Measurements from ENCODE around the gene USP44. TPM values are rescaled to one million over a fixed set of nuclear protein-coding genes. Genes with fewer than 3 reads are reported as not detected.

Gene USP44
- total RNA-seq, 1 donor from 2014 or later, result 1.0 TPM

GRCh38 chr12:95549392-95550084, 1.7 kb downstream of the USP44 start:
- ATAC-seq, result no peak
- intact Hi-C loops (cut with micrococcal nuclease), result no loop called here
- DNase-seq, result no peak

- ATAC-seq, result peak; percentile 96
- DNase-seq, result peak; percentile 79
- intact Hi-C loops (cut with micrococcal nuclease), result no loop called here
Measured at GRCh38 chr12:95548539-95549391, 2.5 kb downstream of the USP44 start.

GRCh38 chr12:95548056-95548538, 3.2 kb downstream of the USP44 start:
- ATAC-seq (peak; percentile 66), DNase-seq (peak; percentile 50)
- intact Hi-C loops (cut with micrococcal nuclease), result no loop called here

- no peak for DNase-seq
- intact Hi-C loops (cut with micrococcal nuclease), result no loop called here
- ATAC-seq, result peak; percentile 34
Measured at GRCh38 chr12:95547522-95548055, 3.7 kb downstream of the USP44 start.

GRCh38 chr12:95546491-95546813, 4.8 kb downstream of the USP44 start:
- intact Hi-C loops (cut with micrococcal nuclease), result no loop called here

GRCh38 chr12:95545731-95546490, 5.4 kb downstream of the USP44 start:
- intact Hi-C loops (cut with micrococcal nuclease), result no loop called here
- DNase-seq (no peak), ATAC-seq (no peak)

More at GRCh38 chr12:95546491-95546813, 4.8 kb downstream of the USP44 start:
- DNase-seq, result no peak
- no peak for ATAC-seq

- no peak for ATAC-seq
- DNase-seq, result no peak
- intact Hi-C loops (cut with micrococcal nuclease), result no loop called here
Measured at GRCh38 chr12:95545303-95545702, 6.0 kb downstream of the USP44 start.

GRCh38 chr12:95544756-95545155, 6.5 kb downstream of the USP44 start:
- ATAC-seq, result no peak
- intact Hi-C loops (cut with micrococcal nuclease), result no loop called here

GRCh38 chr12:95543305-95543704, 8.0 kb downstream of the USP44 start:
- DNase-seq, result no peak
- intact Hi-C loops (cut with micrococcal nuclease), result no loop called here
- no peak for ATAC-seq

More at GRCh38 chr12:95544756-95545155, 6.5 kb downstream of the USP44 start:
- no peak for DNase-seq

- intact Hi-C loops (cut with micrococcal nuclease), result no loop called here
- ATAC-seq (no peak), DNase-seq (no peak)
Measured at GRCh38 chr12:95541436-95541835, 9.8 kb downstream of the USP44 start.

GRCh38 chr12:95538656-95539055, 12.6 kb downstream of the USP44 start:
- ATAC-seq (no peak), DNase-seq (no peak)
- intact Hi-C loops (cut with micrococcal nuclease), result loop anchor here (10.0 kb wide), 1 partner anchor 204 kb away; no protein-coding TSS in a partner anchor

- ATAC-seq (no peak), DNase-seq (no peak)
- intact Hi-C loops (cut with micrococcal nuclease), result loop anchor here (10.0 kb wide), 1 partner anchor 203 kb away; no protein-coding TSS in a partner anchor
Measured at GRCh38 chr12:95538006-95538405, 13.3 kb downstream of the USP44 start.

- ATAC-seq (no peak), DNase-seq (no peak)
- intact Hi-C loops (cut with micrococcal nuclease), result loop anchor here (5.0 to 10.0 kb wide), 2 partner anchors 199 to 417 kb away; no protein-coding TSS in a partner anchor
Measured at GRCh38 chr12:95533985-95534384, 17.3 kb downstream of the USP44 start.

GRCh38 chr12:95532851-95533250, 18.4 kb downstream of the USP44 start:
- intact Hi-C loops (cut with micrococcal nuclease), result loop anchor here (5.0 to 10.0 kb wide), 2 partner anchors 198 to 416 kb away; no protein-coding TSS in a partner anchor
- DNase-seq, result no peak
- ATAC-seq, result no peak

GRCh38 chr12:95529693-95530225, 21.5 kb downstream of the USP44 start:
- DNase-seq (no peak), ATAC-seq (no peak)
- intact Hi-C loops (cut with micrococcal nuclease), result loop anchor here (5.0 to 10.0 kb wide), 2 partner anchors 195 to 412 kb away; no protein-coding TSS in a partner anchor

GRCh38 chr12:95528431-95528830, 22.8 kb downstream of the USP44 start:
- no peak for DNase-seq
- ATAC-seq, result no peak
- intact Hi-C loops (cut with micrococcal nuclease), result no loop called here

GRCh38 chr12:95522692-95523091, 28.6 kb downstream of the USP44 start:
- no peak for ATAC-seq
- DNase-seq, result no peak
- intact Hi-C loops (cut with micrococcal nuclease), result no loop called here

- intact Hi-C loops (cut with micrococcal nuclease), result no loop called here
- ATAC-seq (no peak), DNase-seq (no peak)
Measured at GRCh38 chr12:95520816-95521215, 30.5 kb downstream of the USP44 start.

- ATAC-seq (no peak), DNase-seq (no peak)
- intact Hi-C loops (cut with micrococcal nuclease), result no loop called here
Measured at GRCh38 chr12:95518944-95519343, 32.3 kb downstream of the USP44 start.
